H1 (cell line): ENCODE results near the gene UBE2J1.
A peak's percentile ranks its signal among the peaks of the same experiment; 100 is the strongest.

Experiments used
- ASH2L ChIP-seq: fragments of 200-600, 300-600 bp; sonication (generic); IDR thresholded peaks from one replicate; pipeline ENCODE4 v1.7.1; 2017; ENCODE audit warnings: low read length
- CTCF ChIP-seq, 3 experiments: IDR thresholded peaks; 1 replicate in 2 of 3; 2 replicates in 1 of 3; pipeline versions ENCODE4 v1.5.1 to v1.6.1; 2011; ENCODE audit warnings: low read length in 3 of 3, mild to moderate bottlenecking in 3 of 3, inconsistent platforms in 2 of 3, low read depth in 1 of 3, moderate library complexity in 1 of 3; ENCODE audit not compliant: insufficient read depth in 1 of 3; ENCODE audit errors: control extremely low read depth in 1 of 3

GRCh38 chr6:89368999-89369398, 16.5 kb upstream of the UBE2J1 start:
- TF ChIP-seq ASH2L (no peak), CTCF (IDR thresholded peaks at IDR 0.05; ENCODE audit: control extremely low read depth in 1 of 3, insufficient read depth in 1 of 3, low read depth in 1 of 3, low read length in 3 of 3) (peak; percentile 20 to 68 (median 57))
